A204.1 (cell line): ENCODE data around the gene ATXN2.
A peak's percentile ranks its signal among the peaks of the same experiment; 100 is the strongest.
"Not testable (repeated sequence)": the region's sequence is repeated elsewhere in the genome, so short reads cannot be mapped to it uniquely, and the experiment has no call there.

Experiments used
- FAIRE-seq: peaks from 2 replicates; lab custom pipeline; 2012; peaks lifted over from hg19 to GRCh38; lab: Jason Lieb, UNC

Gene ATXN2

GRCh38 chr12:111494676-111495075 is 104.4 kb downstream of the ATXN2 start:
- FAIRE-seq, result no peak

- not testable (repeated sequence) for FAIRE-seq
Measured at GRCh38 chr12:111492979-111493378, 106.1 kb downstream of the ATXN2 start.

- FAIRE-seq, result no peak
Measured at GRCh38 chr12:111488798-111489197, 110.3 kb downstream of the ATXN2 start.

- no peak for FAIRE-seq
Measured at GRCh38 chr12:111488271-111488670, 110.8 kb downstream of the ATXN2 start.

GRCh38 chr12:111482462-111482861 is 116.7 kb downstream of the ATXN2 start:
- no peak for FAIRE-seq

GRCh38 chr12:111471236-111471635 is 127.9 kb downstream of the ATXN2 start:
- no peak for FAIRE-seq

GRCh38 chr12:111469401-111469800 is 129.7 kb downstream of the ATXN2 start:
- no peak for FAIRE-seq

- FAIRE-seq, result no peak
Measured at GRCh38 chr12:111467857-111468241, 131.3 kb downstream of the ATXN2 start.

- FAIRE-seq, result no peak
Measured at GRCh38 chr12:111467092-111467856, 131.8 kb downstream of the ATXN2 start.

GRCh38 chr12:111462210-111462769 is 136.8 kb downstream of the ATXN2 start:
- no peak for FAIRE-seq

- not testable (repeated sequence) for FAIRE-seq
Measured at GRCh38 chr12:111460111-111460510, 139.0 kb downstream of the ATXN2 start.

- no peak for FAIRE-seq
Measured at GRCh38 chr12:111458546-111459172, 140.5 kb downstream of the ATXN2 start.

- no peak for FAIRE-seq
Measured at GRCh38 chr12:111457577-111457976, 141.5 kb downstream of the ATXN2 start.

GRCh38 chr12:111457071-111457470 is 142.0 kb downstream of the ATXN2 start:
- no peak for FAIRE-seq

GRCh38 chr12:111455448-111456320 is 143.4 kb downstream of the ATXN2 start:
- FAIRE-seq, result no peak

- FAIRE-seq, result no peak
Measured at GRCh38 chr12:111454716-111455447, 144.2 kb downstream of the ATXN2 start.

- FAIRE-seq, result no peak
Measured at GRCh38 chr12:111454311-111454710, 144.8 kb downstream of the ATXN2 start.

GRCh38 chr12:111453071-111453989 is 145.8 kb downstream of the ATXN2 start:
- FAIRE-seq, result no peak

GRCh38 chr12:111451649-111452129 is 147.4 kb downstream of the ATXN2 start:
- peak; percentile 74 for FAIRE-seq

GRCh38 chr12:111451232-111451631 is 147.9 kb downstream of the ATXN2 start:
- FAIRE-seq, result no peak

- no peak for FAIRE-seq
Measured at GRCh38 chr12:111450676-111451075, 148.4 kb downstream of the ATXN2 start.
